ENCODE results near the gene DOHH.

The DOHH gene

DNA sequence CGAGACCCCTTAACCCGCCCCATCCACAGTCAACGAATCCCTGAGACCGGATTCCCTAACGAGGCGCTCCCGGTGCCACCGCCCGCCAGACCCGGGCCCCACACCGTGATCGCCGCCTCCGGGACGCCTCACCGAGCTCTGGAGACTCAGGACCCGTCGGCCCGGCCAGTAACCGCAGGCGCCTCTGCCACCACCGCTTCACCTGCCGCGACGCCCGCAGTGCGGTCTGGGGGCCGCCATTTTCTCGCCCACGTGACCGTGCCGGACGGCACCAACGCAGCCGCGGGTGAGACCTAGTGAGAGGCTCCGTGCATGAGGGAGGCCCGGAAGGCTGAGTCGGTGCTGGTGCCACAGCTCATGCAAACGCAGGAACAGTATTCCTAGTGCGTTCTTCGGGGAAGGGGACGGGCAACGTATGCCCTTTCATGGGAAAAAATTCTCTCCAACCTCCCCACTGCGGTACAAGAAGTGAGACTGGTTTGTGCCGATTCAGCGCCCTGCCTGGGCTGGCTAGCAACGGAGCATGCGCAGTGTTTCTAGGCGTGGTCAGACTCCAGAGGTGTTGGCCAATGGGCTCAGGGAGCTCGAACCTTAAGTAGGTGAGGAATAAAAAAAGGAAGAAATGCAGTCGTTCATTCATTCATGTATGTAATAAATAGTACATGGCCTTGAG is at the start of gene DOHH:
TSS of gene DOHH (minus strand) at position 246 of the 673 bp plus-strand sequence. CDS start 3,860 bp downstream, outside the sequence.
- Histone ChIP-seq H3K9me3 (no peaks in the 10 kb centered on the region), H3K4me3 (peak within 1 kb of the TSS; percentile 73 to 81), H3K4me1 (peaks cover 0 to 26% (median 16%) of the 10 kb centered on the region in 4 donors), H3K27ac (peak within 1 kb of the TSS; percentile 73 to 84), H3K27me3 (no peaks in the 10 kb centered on the region), H3K36me3 (peaks cover 11 to 16% (median 12%) of the 10 kb centered on the region in 3 donors)
- intact Hi-C loops (cut with DNase I; ENCODE audit: low total_unique reads) = no loop called here
- TF ChIP-seq, protein P1, sequence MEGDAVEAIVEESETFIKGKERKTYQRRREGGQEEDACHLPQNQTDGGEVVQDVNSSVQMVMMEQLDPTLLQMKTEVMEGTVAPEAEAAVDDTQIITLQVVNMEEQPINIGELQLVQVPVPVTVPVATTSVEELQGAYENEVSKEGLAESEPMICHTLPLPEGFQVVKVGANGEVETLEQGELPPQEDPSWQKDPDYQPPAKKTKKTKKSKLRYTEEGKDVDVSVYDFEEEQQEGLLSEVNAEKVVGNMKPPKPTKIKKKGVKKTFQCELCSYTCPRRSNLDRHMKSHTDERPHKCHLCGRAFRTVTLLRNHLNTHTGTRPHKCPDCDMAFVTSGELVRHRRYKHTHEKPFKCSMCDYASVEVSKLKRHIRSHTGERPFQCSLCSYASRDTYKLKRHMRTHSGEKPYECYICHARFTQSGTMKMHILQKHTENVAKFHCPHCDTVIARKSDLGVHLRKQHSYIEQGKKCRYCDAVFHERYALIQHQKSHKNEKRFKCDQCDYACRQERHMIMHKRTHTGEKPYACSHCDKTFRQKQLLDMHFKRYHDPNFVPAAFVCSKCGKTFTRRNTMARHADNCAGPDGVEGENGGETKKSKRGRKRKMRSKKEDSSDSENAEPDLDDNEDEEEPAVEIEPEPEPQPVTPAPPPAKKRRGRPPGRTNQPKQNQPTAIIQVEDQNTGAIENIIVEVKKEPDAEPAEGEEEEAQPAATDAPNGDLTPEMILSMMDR (IDR thresholded peaks at IDR 0.05) = peak in 1 of 2 experiments; percentile 5
- peak; percentile 93 to 96 for DNase-seq

DNA sequence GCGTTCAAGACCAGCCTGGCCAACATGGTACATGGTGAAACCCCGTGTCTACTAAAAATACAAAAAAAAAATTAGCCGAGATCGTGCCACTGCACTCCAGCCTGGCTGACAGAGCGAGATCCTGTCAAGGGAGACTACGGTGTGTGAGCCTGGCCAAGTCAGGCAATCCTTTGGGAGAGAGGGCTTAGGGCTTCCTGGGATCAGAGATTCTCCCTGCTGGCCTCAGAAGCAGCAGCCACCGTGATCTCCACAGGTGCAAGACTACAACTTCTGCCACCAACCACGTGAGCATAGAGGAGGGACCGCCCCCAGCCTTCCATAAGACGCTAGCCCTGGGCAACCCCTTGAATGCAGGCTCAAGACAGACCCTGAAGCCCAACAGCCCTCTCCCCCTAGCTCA is 49.3 kb upstream of the DOHH start:
- no peak for DNase-seq
- H3K4me3 ChIP-seq = no peak overlapping the region
- H3K36me3 ChIP-seq = peaks cover 0 to 27% (median 7%) of the 10 kb centered on the region in 3 donors
- no peaks in the 10 kb centered on the region for H3K27me3 ChIP-seq
- peaks cover 0 to 12% (median under 1%) of the 10 kb centered on the region in 4 donors for H3K4me1 ChIP-seq
- H3K27ac ChIP-seq = no peak overlapping the region
- intact Hi-C loops (cut with DNase I; ENCODE audit: low total_unique reads) = no loop called here
- no peaks in the 10 kb centered on the region for H3K9me3 ChIP-seq
- TF ChIP-seq, protein P1 (IDR thresholded peaks at IDR 0.05) = no peak

GRCh38 chr19:3548606-3549005 is 48.1 kb upstream of the DOHH start:
- Histone ChIP-seq H3K36me3 (peaks cover 0 to 40% (median 7%) of the 10 kb centered on the region in 3 donors), H3K4me1 (peaks cover 0 to 17% (median 3%) of the 10 kb centered on the region in 4 donors), H3K4me3 (no peak overlapping the region), H3K9me3 (no peaks in the 10 kb centered on the region), H3K27me3 (no peaks in the 10 kb centered on the region), H3K27ac (no peak overlapping the region)
- DNase-seq = no peak
- TF ChIP-seq, protein P1 (IDR thresholded peaks at IDR 0.05) = no peak
- intact Hi-C loops (cut with DNase I; ENCODE audit: low total_unique reads) = no loop called here

DNA sequence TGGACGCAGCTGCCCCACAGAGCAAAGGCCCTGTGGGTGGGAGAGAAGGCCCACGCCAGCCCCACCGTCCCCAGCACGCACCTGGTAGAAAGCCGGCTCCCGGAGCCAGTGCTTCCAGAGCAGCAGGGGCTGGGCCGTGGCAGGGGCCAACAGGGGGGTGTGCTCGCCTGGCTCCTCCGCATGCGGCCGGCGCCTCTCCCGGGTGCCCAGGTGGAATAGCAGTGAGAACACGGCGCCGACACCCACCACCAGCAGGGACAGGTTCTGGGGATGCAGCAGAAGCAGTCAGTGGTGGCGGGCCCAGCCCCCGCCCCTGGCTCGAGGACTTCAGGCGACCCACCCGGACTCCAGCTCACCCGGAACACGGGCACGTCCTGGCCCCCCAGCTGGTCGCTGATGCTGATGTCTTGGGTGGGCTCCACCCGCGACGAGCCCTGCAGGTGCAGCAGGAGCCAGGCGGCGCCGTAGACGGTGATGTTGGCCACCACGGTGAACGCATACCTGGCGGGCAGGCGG is 47.4 kb upstream of the DOHH start:
- TF ChIP-seq, protein P1 (IDR thresholded peaks at IDR 0.05) = no peak
- Histone ChIP-seq H3K4me1 (peaks cover 0 to 25% (median 9%) of the 10 kb centered on the region in 4 donors), H3K27me3 (no peaks in the 10 kb centered on the region), H3K27ac (no peak overlapping the region), H3K36me3 (peaks cover 0 to 42% (median 7%) of the 10 kb centered on the region in 3 donors), H3K9me3 (no peaks in the 10 kb centered on the region), H3K4me3 (no peak overlapping the region)
- intact Hi-C loops (cut with DNase I; ENCODE audit: low total_unique reads) = no loop called here
- peak in 1 of 2 donors; percentile 61 for DNase-seq

DNA sequence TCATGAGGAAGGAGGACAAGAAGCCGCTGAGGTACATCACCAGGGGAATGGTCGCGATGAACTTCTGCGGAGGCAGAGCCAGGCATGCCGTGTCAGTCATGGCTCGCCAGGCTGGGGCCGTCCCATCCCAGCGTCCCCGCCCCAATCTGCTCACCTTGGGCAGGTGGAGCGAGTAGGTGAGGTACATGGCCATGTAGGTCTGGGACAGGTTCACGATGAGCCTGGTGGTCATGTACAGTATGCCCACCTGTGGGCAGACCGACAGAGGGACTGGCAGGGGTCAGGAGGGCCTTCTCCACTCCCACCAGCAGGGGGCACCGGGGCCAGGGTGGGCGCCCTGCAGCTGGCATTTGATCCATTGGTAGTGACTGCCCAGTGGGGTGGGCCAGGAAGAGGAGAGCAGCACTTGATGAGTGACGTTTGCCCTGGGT is 46.8 kb upstream of the DOHH start:
- peaks cover 0 to 25% (median 10%) of the 10 kb centered on the region in 4 donors for H3K4me1 ChIP-seq
- DNase-seq = peak in 1 of 2 donors; percentile 67
- no peaks in the 10 kb centered on the region for H3K27me3 ChIP-seq
- H3K9me3 ChIP-seq = no peaks in the 10 kb centered on the region
- no peak overlapping the region for H3K27ac ChIP-seq
- no peak overlapping the region for H3K4me3 ChIP-seq
- TF ChIP-seq, protein P1 (IDR thresholded peaks at IDR 0.05) = peak in 1 of 2 experiments; percentile 39
- H3K36me3 ChIP-seq = peaks cover 0 to 46% (median 7%) of the 10 kb centered on the region in 3 donors
- intact Hi-C loops (cut with DNase I; ENCODE audit: low total_unique reads) = no loop called here

Measured in tibial artery (tissue), 4 donors.